Spinal cord (tissue), 10 donors: ENCODE results near the gene ARID3A. TPM values are rescaled to one million over a fixed set of nuclear protein-coding genes. Genes with fewer than 3 reads are reported as not detected.
A peak's percentile ranks its signal among the peaks of the same experiment; 100 is the strongest.

ENCODE experiments used
- DNase-seq, 6 donors: peaks; one replicate each; pipeline versions ENCODE4 v3.0.0 to v3.0.0-alpha.2; 2013 to 2015; ENCODE audit warnings: low spot score in 6 of 6, low read depth in 4 of 6
- H3K27ac ChIP-seq: one replicate; pipeline ENCODE4 v1.5.1; 2013; ENCODE audit warnings: low read depth, low read length, control low read depth
- H3K27me3 ChIP-seq: one replicate; pipeline ENCODE4 v1.6.1; 2013; ENCODE audit warnings: low read length; ENCODE audit not compliant: control insufficient read depth, insufficient read depth
- H3K36me3 ChIP-seq: one replicate; pipeline ENCODE4 v1.6.1; 2013; ENCODE audit warnings: low read length; ENCODE audit not compliant: control insufficient read depth, insufficient read depth
- H3K4me1 ChIP-seq: one replicate; pipeline ENCODE4 v1.6.1; 2013; ENCODE audit warnings: low read length; ENCODE audit not compliant: control insufficient read depth, insufficient read depth
- H3K4me3 ChIP-seq: one replicate; pipeline ENCODE4 v1.5.1; 2013; ENCODE audit warnings: low read depth, low read length, control low read depth
- H3K9me3 ChIP-seq: one replicate; pipeline ENCODE4 v1.6.1; 2013; ENCODE audit warnings: low read length; ENCODE audit not compliant: control insufficient read depth, insufficient read depth
- WGBS: methylation state at CpG from one replicate; pipeline ENCODE4 v1.1.5; 2013; ENCODE audit warnings: missing lambda C conversion rate; ENCODE audit not compliant: insufficient coverage; 5-methylcytosine and 5-hydroxymethylcytosine counted together
- polyA plus RNA-seq, 2 donors: library from polyadenylated mRNA; unstranded; fragments of 120-200 nt; gene quantifications; one replicate each; pipeline ENCODE4 v1.2.1, GENCODE V29; 2013; ENCODE audit not compliant: insufficient read length in 2 of 2
- total RNA-seq, 2 donors: library from RNA; depleted of rRNA in 1 of 2; stranded (reverse); fragments of 120-200 nt in 1 of 2; fragments of >200 nt in 1 of 2; gene quantifications; one replicate each; pipeline versions ENCODE4 v1.2.3 to v1.2.4, GENCODE V29; 2013 to 2014
- donor health status: healthy.

The ARID3A gene
- total and polyA plus RNA-seq, 4 donors = 4.8 to 14.8 (median 8.9) TPM

GRCh38 chr19:900302-901111 is 25.3 kb upstream of the ARID3A start:
- DNase-seq = no peak
- H3K27ac ChIP-seq = no peak overlapping the region
- WGBS = 83% methylated on average over 22 of the region's 30 CpGs

GRCh38 chr19:901216-902092 is 24.4 kb upstream of the ARID3A start:
- 95% methylated on average over 22 of the region's 27 CpGs for WGBS
- H3K27ac ChIP-seq = no peak overlapping the region

More at GRCh38 chr19:900302-901111, 25.3 kb upstream of the ARID3A start:
- no peak overlapping the region for H3K4me3 ChIP-seq
- no peaks in the 10 kb centered on the region for H3K27me3 ChIP-seq
- H3K36me3 ChIP-seq = peaks cover 67% of the 10 kb centered on the region
- H3K9me3 ChIP-seq = no peaks in the 10 kb centered on the region
- H3K4me1 ChIP-seq = peaks cover 16% of the 10 kb centered on the region

GRCh38 chr19:902093-902370 is 23.8 kb upstream of the ARID3A start:
- Histone ChIP-seq H3K4me1 (peaks cover 16% of the 10 kb centered on the region), H3K36me3 (peaks cover 56% of the 10 kb centered on the region), H3K4me3 (no peak overlapping the region), H3K27ac (no peak overlapping the region), H3K9me3 (no peaks in the 10 kb centered on the region), H3K27me3 (no peaks in the 10 kb centered on the region)
- WGBS = 92% methylated on average over 4 of the region's 7 CpGs
- no peak for DNase-seq

More at GRCh38 chr19:901216-902092, 24.4 kb upstream of the ARID3A start:
- no peaks in the 10 kb centered on the region for H3K27me3 ChIP-seq
- H3K4me1 ChIP-seq = peaks cover 16% of the 10 kb centered on the region
- peaks cover 62% of the 10 kb centered on the region for H3K36me3 ChIP-seq
- no peaks in the 10 kb centered on the region for H3K9me3 ChIP-seq
- no peak for DNase-seq
- no peak overlapping the region for H3K4me3 ChIP-seq

GRCh38 chr19:902446-903226 is 23.2 kb upstream of the ARID3A start:
- Histone ChIP-seq H3K4me1 (peaks cover 16% of the 10 kb centered on the region), H3K36me3 (peaks cover 55% of the 10 kb centered on the region), H3K4me3 (no peak overlapping the region), H3K9me3 (no peaks in the 10 kb centered on the region), H3K27me3 (no peaks in the 10 kb centered on the region), H3K27ac (no peak overlapping the region)
- no peak for DNase-seq
- WGBS = 60% methylated on average over 5 of the region's 14 CpGs

- Histone ChIP-seq H3K27me3 (no peaks in the 10 kb centered on the region), H3K27ac (no peak overlapping the region), H3K4me1 (peaks cover 16% of the 10 kb centered on the region), H3K4me3 (no peak overlapping the region), H3K9me3 (no peaks in the 10 kb centered on the region), H3K36me3 (peaks cover 51% of the 10 kb centered on the region)
- 17% methylated on average over 31 of the region's 32 CpGs for WGBS
- DNase-seq = peak in 1 of 6 donors; percentile 50
Measured at GRCh38 chr19:903266-903797, 22.5 kb upstream of the ARID3A start.

GRCh38 chr19:904545-904944 is 21.3 kb upstream of the ARID3A start:
- Histone ChIP-seq H3K27me3 (no peaks in the 10 kb centered on the region), H3K4me3 (no peak overlapping the region), H3K36me3 (peaks cover 47% of the 10 kb centered on the region), H3K9me3 (no peaks in the 10 kb centered on the region), H3K27ac (no peak overlapping the region), H3K4me1 (peaks cover 7% of the 10 kb centered on the region)
- no peak for DNase-seq
- 96% methylated on average over 5 of the region's 8 CpGs for WGBS

- H3K4me3 ChIP-seq = no peak overlapping the region
- DNase-seq = no peak
- H3K9me3 ChIP-seq = no peaks in the 10 kb centered on the region
- no CpG with 5 or more reads among the region's 7 CpGs for WGBS
- peaks cover 7% of the 10 kb centered on the region for H3K4me1 ChIP-seq
- H3K27me3 ChIP-seq = no peaks in the 10 kb centered on the region
- H3K36me3 ChIP-seq = peaks cover 33% of the 10 kb centered on the region
- H3K27ac ChIP-seq = no peak overlapping the region
Measured at GRCh38 chr19:906480-906879, 19.4 kb upstream of the ARID3A start.

GRCh38 chr19:907183-907853 is 18.5 kb upstream of the ARID3A start:
- Histone ChIP-seq H3K4me1 (peaks cover 9% of the 10 kb centered on the region), H3K36me3 (peaks cover 28% of the 10 kb centered on the region), H3K4me3 (no peak overlapping the region), H3K27me3 (no peaks in the 10 kb centered on the region), H3K27ac (no peak overlapping the region), H3K9me3 (no peaks in the 10 kb centered on the region)
- 85% methylated on average over 12 of the region's 14 CpGs for WGBS
- DNase-seq = no peak
